Renal pelvis (tissue), 4 donors: ENCODE measurements around the gene FICD. TPM values are rescaled to one million over a fixed set of nuclear protein-coding genes. Genes with fewer than 3 reads are reported as not detected.
"Not testable (repeated sequence)": the region's sequence is repeated elsewhere in the genome, so short reads cannot be mapped to it uniquely, and the experiment has no call there.

ENCODE experiments used
- DNase-seq: peaks from one replicate; pipeline ENCODE4 v3.0.0-alpha.2; 2013
- polyA plus RNA-seq, 3 donors: library from polyadenylated mRNA; unstranded; fragments of 120-200 nt; gene quantifications; one replicate each; pipeline ENCODE4 v1.2.1, GENCODE V29; 2013; ENCODE audit not compliant: insufficient read length in 3 of 3

FICD gene
- polyA plus RNA-seq, 3 donors: 3.5 to 5.0 (median 3.9) TPM

- DNase-seq: no peak
These were observed 12.1 kb downstream of the FICD start for GRCh38 chr12:108527166-108527496.

GRCh38 chr12:108530161-108530560, 15.1 kb downstream of the FICD start:
- DNase-seq: no peak

- DNase-seq: peak; percentile 35
These were observed 17.1 kb downstream of the FICD start for GRCh38 chr12:108531929-108532848.

- no peak for DNase-seq
These were observed 23.1 kb downstream of the FICD start for GRCh38 chr12:108538146-108538545.

GRCh38 chr12:108538616-108539195, 23.6 kb downstream of the FICD start:
- DNase-seq: no peak

- no peak for DNase-seq
These were observed 27.2 kb downstream of the FICD start for GRCh38 chr12:108542320-108542719.

GRCh38 chr12:108543652-108544051, 28.6 kb downstream of the FICD start:
- no peak for DNase-seq

GRCh38 chr12:108547686-108548085, 32.6 kb downstream of the FICD start:
- no peak for DNase-seq

GRCh38 chr12:108548954-108549521, 34.0 kb downstream of the FICD start:
- no peak for DNase-seq

- DNase-seq: no peak
These were observed 36.5 kb downstream of the FICD start for GRCh38 chr12:108551535-108551934.

- DNase-seq: no peak
These were observed 38.7 kb downstream of the FICD start for GRCh38 chr12:108553799-108554198.

- DNase-seq: not testable (repeated sequence)
These were observed 40.3 kb downstream of the FICD start for GRCh38 chr12:108555383-108555782.

GRCh38 chr12:108559007-108559655, 44.1 kb downstream of the FICD start:
- no peak for DNase-seq

- DNase-seq: no peak
These were observed 44.7 kb downstream of the FICD start for GRCh38 chr12:108559748-108560147.

GRCh38 chr12:108560321-108560721, 45.2 kb downstream of the FICD start:
- DNase-seq: no peak

GRCh38 chr12:108560752-108561719, 46.0 kb downstream of the FICD start, which contains the start of gene SART3:
Gene SART3, minus strand, starts transcription at chr12:108561173. Its CDS starts 19 bp downstream, at chr12:108561154.
- DNase-seq: peak; percentile 91

- DNase-seq: no peak
These were observed 46.8 kb downstream of the FICD start for GRCh38 chr12:108561852-108562347.

GRCh38 chr12:108562348-108563135, 47.5 kb downstream of the FICD start, which contains the start of gene ISCU:
Gene ISCU, plus strand, starts transcription at chr12:108562596. Its CDS starts 27 bp downstream, at chr12:108562623.
- peak; percentile 97 for DNase-seq

- DNase-seq: peak; percentile 85
These were observed 48.2 kb downstream of the FICD start for GRCh38 chr12:108563136-108563803.

GRCh38 chr12:108563804-108564151, 48.7 kb downstream of the FICD start:
- no peak for DNase-seq
